HepG2 (cell line): ENCODE data around the gene BEAN1. TPM values are rescaled to one million over a fixed set of nuclear protein-coding genes. Genes with fewer than 3 reads are reported as not detected.

Experiments used
- CBX2 ChIP-seq, 2 experiments: fragments of 200-600 bp in 1 of 2; sonication (generic); formaldehyde crosslinking in 1 of 2; IDR thresholded peaks; 2 replicates each; pipeline versions ENCODE4 v1.7.0 to v1.8.1; 2018 to 2022; ENCODE audit warnings: low read depth in 2 of 2, low read length in 1 of 2, mild to moderate bottlenecking in 1 of 2, missing genetic modification reagents in 1 of 2
- HDAC1 ChIP-seq: sonication (generic); formaldehyde crosslinking; IDR thresholded peaks from 2 replicates; pipeline ENCODE4 v1.5.1; 2020; ENCODE audit warnings: mild to moderate bottlenecking, missing genetic modification reagents
- KDM5B ChIP-seq: sonication (generic); formaldehyde crosslinking; IDR thresholded peaks from 2 replicates; pipeline ENCODE4 v1.4.0; 2020; ENCODE audit warnings: missing genetic modification reagents, mild to moderate bottlenecking, borderline replicate concordance
- RBM39 ChIP-seq: fragments of 200-400 bp; formaldehyde crosslinking; IDR thresholded peaks from one replicate; pipeline ENCODE4 v1.6.1; 2018; ENCODE audit warnings: antibody characterized with exemption, mild to moderate bottlenecking, low read depth, low read length; ENCODE audit not compliant: poor library complexity, severe bottlenecking
- SIX4 ChIP-seq: sonication (generic); formaldehyde crosslinking; IDR thresholded peaks from 2 replicates; pipeline ENCODE4 v1.4.0; 2020; ENCODE audit warnings: missing genetic modification reagents
- SNRNP70 ChIP-seq: fragments of 200-400 bp; formaldehyde crosslinking; IDR thresholded peaks from 2 replicates; pipeline ENCODE4 v1.6.1; 2017; ENCODE audit warnings: mild to moderate bottlenecking, low read depth, low read length, moderate library complexity
- TOE1 ChIP-seq: sonication (generic); formaldehyde crosslinking; IDR thresholded peaks from 2 replicates; pipeline ENCODE4 v1.4.0; 2020; ENCODE audit warnings: mild to moderate bottlenecking, missing genetic modification reagents
- YEATS2 ChIP-seq: sonication (generic); formaldehyde crosslinking; IDR thresholded peaks from 2 replicates; pipeline ENCODE4 v1.4.0; 2020; ENCODE audit warnings: missing genetic modification reagents, borderline replicate concordance
- ZBTB8A ChIP-seq: sonication (generic); formaldehyde crosslinking; IDR thresholded peaks from 2 replicates; pipeline ENCODE4 v1.4.0; 2020; ENCODE audit warnings: mild to moderate bottlenecking, low read depth, missing genetic modification reagents, borderline replicate concordance
- ZNF24 ChIP-seq: fragments of 450-650 bp; IDR thresholded peaks from 2 replicates; pipeline ENCODE4 v1.6.1; 2017; ENCODE audit warnings: antibody characterized with exemption, mild to moderate bottlenecking
- ZNF263 ChIP-seq: sonication (generic); formaldehyde crosslinking; IDR thresholded peaks from 2 replicates; pipeline ENCODE4 v1.4.0; 2020; ENCODE audit warnings: missing genetic modification reagents
- ZNF766 ChIP-seq: sonication (generic); formaldehyde crosslinking; IDR thresholded peaks from 2 replicates; pipeline ENCODE4 v1.5.0; 2020; ENCODE audit warnings: missing genetic modification reagents, borderline replicate concordance
- polyA plus RNA-seq, 8 experiments: library from polyadenylated mRNA; depleted of rRNA in 3 of 8; stranded (reverse) in 7 of 8; unstranded in 1 of 8; fragments of >200 nt; fragmentation: Illumina TruSeq in 4 of 8; extraction: Trizol in 4 of 8; gene quantifications; 2 replicates each; pipeline versions ENCODE4 v1.2.1 to v1.2.3, GENCODE V29; 2011 to 2016; ENCODE audit warnings: low read depth in 4 of 8, missing spikeins in 1 of 8, mixed read lengths in 1 of 8; ENCODE audit not compliant: insufficient read depth in 1 of 8
- total RNA-seq, 5 experiments: library from RNA; depleted of rRNA; stranded (reverse); fragments of >200 nt; fragmentation: Illumina TruSeq; extraction: Trizol; gene quantifications; 2 replicates each; pipeline ENCODE4 v1.2.3, GENCODE V29; 2016; ENCODE audit warnings: low read depth in 1 of 5
- TF ChIP-seq, protein P1 (sequence below): sonication (generic); formaldehyde crosslinking; IDR thresholded peaks from 2 replicates; pipeline ENCODE4 v1.5.0; 2020; ENCODE audit warnings: mild to moderate bottlenecking, missing genetic modification reagents, borderline replicate concordance
- TF ChIP-seq, protein P2 (sequence below): sonication (generic); formaldehyde crosslinking; IDR thresholded peaks from 2 replicates; pipeline ENCODE4 v1.5.1; 2020; ENCODE audit warnings: mild to moderate bottlenecking, missing genetic modification reagents, moderate library complexity
- TF ChIP-seq, protein P3 (sequence below): sonication (generic); formaldehyde crosslinking; IDR thresholded peaks from 2 replicates; pipeline ENCODE4; 2020; ENCODE audit warnings: missing genetic modification reagents, mild to moderate bottlenecking, borderline replicate concordance
- TF ChIP-seq, protein P4 (sequence below): sonication (generic); formaldehyde crosslinking; conservative IDR thresholded peaks from 2 replicates; pipeline ENCODE4 v1.4.0; 2020; ENCODE audit warnings: missing genetic modification reagents

The BEAN1 gene
- total and polyA plus RNA-seq, 2 of the 13 experiments (the other 11 are each of a cell fraction or from before 2014, with no cell fraction given) = 0.53 to 1.4 TPM

DNA sequence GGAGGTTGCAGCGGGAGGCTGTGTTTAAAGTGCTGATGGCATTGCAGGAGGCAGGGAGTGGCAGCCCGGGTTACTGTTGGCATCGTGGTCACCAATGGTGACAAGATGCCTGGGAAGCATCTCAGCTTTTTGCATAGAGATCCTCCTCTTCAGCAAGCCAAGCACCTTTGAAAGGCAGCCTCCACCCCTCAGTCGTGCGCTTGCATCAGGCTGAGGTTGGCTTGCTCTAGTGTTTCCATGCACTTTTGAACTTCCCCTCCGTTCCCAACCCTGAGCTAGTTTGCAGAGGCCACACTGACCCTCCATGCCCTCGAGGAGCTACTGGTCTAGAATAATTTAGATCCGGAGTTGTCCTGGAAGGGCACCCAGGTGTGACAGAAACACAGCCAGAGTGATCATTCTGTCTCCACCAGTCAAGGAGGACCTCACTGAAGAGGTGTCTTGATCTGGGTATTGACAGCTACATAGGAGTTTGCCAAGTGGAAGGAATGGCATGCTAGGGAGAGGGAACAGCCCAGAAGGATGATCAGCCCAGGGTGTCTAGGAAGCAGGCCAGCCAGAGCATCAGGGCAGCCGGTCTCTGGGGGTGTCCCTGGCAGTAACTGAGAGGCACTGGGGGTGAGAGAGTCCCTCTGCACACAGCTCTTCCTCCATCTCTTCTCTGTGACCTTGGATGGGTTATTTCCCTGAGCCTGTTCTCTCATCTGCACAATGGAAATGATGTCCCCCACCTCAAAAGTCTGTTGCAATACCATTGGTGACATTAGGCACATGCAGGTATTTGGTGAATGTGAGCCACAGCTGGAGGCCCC is 7.7 kb downstream of the BEAN1 start (continued):
- no peak; the same call in 1 of the 2 replicates for TF ChIP-seq KDM5B (CRISPR knock-in tag)
- TF ChIP-seq SIX4 (CRISPR knock-in tag) = no peak
- no peak for TF ChIP-seq ZBTB8A
- TF ChIP-seq, protein P1, sequence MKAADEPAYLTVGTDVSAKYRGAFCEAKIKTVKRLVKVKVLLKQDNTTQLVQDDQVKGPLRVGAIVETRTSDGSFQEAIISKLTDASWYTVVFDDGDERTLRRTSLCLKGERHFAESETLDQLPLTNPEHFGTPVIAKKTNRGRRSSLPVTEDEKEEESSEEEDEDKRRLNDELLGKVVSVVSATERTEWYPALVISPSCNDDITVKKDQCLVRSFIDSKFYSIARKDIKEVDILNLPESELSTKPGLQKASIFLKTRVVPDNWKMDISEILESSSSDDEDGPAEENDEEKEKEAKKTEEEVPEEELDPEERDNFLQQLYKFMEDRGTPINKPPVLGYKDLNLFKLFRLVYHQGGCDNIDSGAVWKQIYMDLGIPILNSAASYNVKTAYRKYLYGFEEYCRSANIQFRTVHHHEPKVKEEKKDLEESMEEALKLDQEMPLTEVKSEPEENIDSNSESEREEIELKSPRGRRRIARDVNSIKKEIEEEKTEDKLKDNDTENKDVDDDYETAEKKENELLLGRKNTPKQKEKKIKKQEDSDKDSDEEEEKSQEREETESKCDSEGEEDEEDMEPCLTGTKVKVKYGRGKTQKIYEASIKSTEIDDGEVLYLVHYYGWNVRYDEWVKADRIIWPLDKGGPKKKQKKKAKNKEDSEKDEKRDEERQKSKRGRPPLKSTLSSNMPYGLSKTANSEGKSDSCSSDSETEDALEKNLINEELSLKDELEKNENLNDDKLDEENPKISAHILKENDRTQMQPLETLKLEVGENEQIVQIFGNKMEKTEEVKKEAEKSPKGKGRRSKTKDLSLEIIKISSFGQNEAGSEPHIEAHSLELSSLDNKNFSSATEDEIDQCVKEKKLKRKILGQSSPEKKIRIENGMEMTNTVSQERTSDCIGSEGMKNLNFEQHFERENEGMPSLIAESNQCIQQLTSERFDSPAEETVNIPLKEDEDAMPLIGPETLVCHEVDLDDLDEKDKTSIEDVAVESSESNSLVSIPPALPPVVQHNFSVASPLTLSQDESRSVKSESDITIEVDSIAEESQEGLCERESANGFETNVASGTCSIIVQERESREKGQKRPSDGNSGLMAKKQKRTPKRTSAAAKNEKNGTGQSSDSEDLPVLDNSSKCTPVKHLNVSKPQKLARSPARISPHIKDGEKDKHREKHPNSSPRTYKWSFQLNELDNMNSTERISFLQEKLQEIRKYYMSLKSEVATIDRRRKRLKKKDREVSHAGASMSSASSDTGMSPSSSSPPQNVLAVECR (CRISPR knock-in tag) = peak; percentile 55; the same call in 1 of the 2 replicates
- TF ChIP-seq YEATS2 (CRISPR knock-in tag) = no peak
- TF ChIP-seq SNRNP70 = no peak
- TF ChIP-seq, protein P2, sequence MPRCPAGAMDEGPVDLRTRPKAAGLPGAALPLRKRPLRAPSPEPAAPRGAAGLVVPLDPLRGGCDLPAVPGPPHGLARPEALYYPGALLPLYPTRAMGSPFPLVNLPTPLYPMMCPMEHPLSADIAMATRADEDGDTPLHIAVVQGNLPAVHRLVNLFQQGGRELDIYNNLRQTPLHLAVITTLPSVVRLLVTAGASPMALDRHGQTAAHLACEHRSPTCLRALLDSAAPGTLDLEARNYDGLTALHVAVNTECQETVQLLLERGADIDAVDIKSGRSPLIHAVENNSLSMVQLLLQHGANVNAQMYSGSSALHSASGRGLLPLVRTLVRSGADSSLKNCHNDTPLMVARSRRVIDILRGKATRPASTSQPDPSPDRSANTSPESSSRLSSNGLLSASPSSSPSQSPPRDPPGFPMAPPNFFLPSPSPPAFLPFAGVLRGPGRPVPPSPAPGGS = no peak
- TF ChIP-seq TOE1 (CRISPR knock-in tag) = no peak
- TF ChIP-seq ZNF24 = no peak
- no peak for TF ChIP-seq RBM39
- TF ChIP-seq, protein P3, sequence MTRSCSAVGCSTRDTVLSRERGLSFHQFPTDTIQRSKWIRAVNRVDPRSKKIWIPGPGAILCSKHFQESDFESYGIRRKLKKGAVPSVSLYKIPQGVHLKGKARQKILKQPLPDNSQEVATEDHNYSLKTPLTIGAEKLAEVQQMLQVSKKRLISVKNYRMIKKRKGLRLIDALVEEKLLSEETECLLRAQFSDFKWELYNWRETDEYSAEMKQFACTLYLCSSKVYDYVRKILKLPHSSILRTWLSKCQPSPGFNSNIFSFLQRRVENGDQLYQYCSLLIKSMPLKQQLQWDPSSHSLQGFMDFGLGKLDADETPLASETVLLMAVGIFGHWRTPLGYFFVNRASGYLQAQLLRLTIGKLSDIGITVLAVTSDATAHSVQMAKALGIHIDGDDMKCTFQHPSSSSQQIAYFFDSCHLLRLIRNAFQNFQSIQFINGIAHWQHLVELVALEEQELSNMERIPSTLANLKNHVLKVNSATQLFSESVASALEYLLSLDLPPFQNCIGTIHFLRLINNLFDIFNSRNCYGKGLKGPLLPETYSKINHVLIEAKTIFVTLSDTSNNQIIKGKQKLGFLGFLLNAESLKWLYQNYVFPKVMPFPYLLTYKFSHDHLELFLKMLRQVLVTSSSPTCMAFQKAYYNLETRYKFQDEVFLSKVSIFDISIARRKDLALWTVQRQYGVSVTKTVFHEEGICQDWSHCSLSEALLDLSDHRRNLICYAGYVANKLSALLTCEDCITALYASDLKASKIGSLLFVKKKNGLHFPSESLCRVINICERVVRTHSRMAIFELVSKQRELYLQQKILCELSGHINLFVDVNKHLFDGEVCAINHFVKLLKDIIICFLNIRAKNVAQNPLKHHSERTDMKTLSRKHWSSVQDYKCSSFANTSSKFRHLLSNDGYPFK (CRISPR knock-in tag) = peak; percentile 51; the same call in 1 of the 2 replicates
- no peak for TF ChIP-seq ZNF263 (CRISPR knock-in tag)
- no peak for TF ChIP-seq CBX2 (IDR thresholded peaks at IDR 0.05; ENCODE audit: low read depth, low read length)
- no peak for TF ChIP-seq CBX2 (CRISPR knock-in tag; IDR thresholded peaks at IDR 0.05; ENCODE audit: low read depth)
- TF ChIP-seq, protein P4, sequence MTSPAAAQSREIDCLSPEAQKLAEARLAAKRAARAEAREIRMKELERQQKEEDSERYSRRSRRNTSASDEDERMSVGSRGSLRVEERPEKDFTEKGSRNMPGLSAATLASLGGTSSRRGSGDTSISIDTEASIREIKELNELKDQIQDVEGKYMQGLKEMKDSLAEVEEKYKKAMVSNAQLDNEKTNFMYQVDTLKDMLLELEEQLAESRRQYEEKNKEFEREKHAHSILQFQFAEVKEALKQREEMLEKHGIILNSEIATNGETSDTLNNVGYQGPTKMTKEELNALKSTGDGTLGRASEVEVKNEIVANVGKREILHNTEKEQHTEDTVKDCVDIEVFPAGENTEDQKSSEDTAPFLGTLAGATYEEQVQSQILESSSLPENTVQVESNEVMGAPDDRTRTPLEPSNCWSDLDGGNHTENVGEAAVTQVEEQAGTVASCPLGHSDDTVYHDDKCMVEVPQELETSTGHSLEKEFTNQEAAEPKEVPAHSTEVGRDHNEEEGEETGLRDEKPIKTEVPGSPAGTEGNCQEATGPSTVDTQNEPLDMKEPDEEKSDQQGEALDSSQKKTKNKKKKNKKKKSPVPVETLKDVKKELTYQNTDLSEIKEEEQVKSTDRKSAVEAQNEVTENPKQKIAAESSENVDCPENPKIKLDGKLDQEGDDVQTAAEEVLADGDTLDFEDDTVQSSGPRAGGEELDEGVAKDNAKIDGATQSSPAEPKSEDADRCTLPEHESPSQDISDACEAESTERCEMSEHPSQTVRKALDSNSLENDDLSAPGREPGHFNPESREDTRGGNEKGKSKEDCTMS (CRISPR knock-in tag) = no peak
- no peak; the same call in none of the 2 replicates for TF ChIP-seq HDAC1 (CRISPR knock-in tag)
- TF ChIP-seq ZNF766 (CRISPR knock-in tag) = peak; percentile 72; the same call in 1 of the 2 replicates
